ENCODE data around the gene TICRR.

Gene TICRR

GRCh38 chr15:89654301-89654761 is 79.1 kb downstream of the TICRR start:
- peak; percentile 33 for DNase-seq

GRCh38 chr15:89654847-89655805 is 79.9 kb downstream of the TICRR start, which contains the start of gene KIF7:
TSS of gene KIF7 (minus strand) at chr15:89655467. CDS start at chr15:89652930, 2,537 bp downstream.
- peak; percentile 68 for DNase-seq

- no peak for DNase-seq
Measured at GRCh38 chr15:89656116-89656815, 81.0 kb downstream of the TICRR start.

GRCh38 chr15:89657686-89658200 is 82.5 kb downstream of the TICRR start:
- no peak for DNase-seq

- no peak for DNase-seq
Measured at GRCh38 chr15:89659295-89659694, 84.0 kb downstream of the TICRR start.

- DNase-seq = no peak
Measured at GRCh38 chr15:89660556-89660955, 85.3 kb downstream of the TICRR start.

GRCh38 chr15:89662893-89663626 is 87.8 kb downstream of the TICRR start:
- DNase-seq = peak; percentile 92

- DNase-seq = no peak
Measured at GRCh38 chr15:89664441-89665350, 89.4 kb downstream of the TICRR start.

- DNase-seq = peak; percentile 61
Measured at GRCh38 chr15:89665449-89666181, 90.3 kb downstream of the TICRR start.

GRCh38 chr15:89666184-89666857 is 91.1 kb downstream of the TICRR start:
- no peak for DNase-seq

GRCh38 chr15:89666858-89667705 is 91.8 kb downstream of the TICRR start:
- no peak for DNase-seq

- no peak for DNase-seq
Measured at GRCh38 chr15:89667706-89667960, 92.4 kb downstream of the TICRR start.

- DNase-seq = no peak
Measured at GRCh38 chr15:89668171-89668570, 92.9 kb downstream of the TICRR start.

- DNase-seq = no peak
Measured at GRCh38 chr15:89669309-89669865, 94.1 kb downstream of the TICRR start.

- DNase-seq = no peak
Measured at GRCh38 chr15:89669941-89670340, 94.7 kb downstream of the TICRR start.

GRCh38 chr15:89670971-89671560 is 95.8 kb downstream of the TICRR start:
- no peak for DNase-seq

GRCh38 chr15:89671687-89672086 is 96.4 kb downstream of the TICRR start:
- DNase-seq = no peak

Measured in fibroblast of skin of scalp (primary cell).